Measurements from ENCODE around the gene GPR37. TPM values are rescaled to one million over a fixed set of nuclear protein-coding genes. Genes with fewer than 3 reads are reported as not detected.

GPR37 gene
- polyA plus RNA-seq, 1 donor from 2014 or later, result 1.4 TPM

DNA sequence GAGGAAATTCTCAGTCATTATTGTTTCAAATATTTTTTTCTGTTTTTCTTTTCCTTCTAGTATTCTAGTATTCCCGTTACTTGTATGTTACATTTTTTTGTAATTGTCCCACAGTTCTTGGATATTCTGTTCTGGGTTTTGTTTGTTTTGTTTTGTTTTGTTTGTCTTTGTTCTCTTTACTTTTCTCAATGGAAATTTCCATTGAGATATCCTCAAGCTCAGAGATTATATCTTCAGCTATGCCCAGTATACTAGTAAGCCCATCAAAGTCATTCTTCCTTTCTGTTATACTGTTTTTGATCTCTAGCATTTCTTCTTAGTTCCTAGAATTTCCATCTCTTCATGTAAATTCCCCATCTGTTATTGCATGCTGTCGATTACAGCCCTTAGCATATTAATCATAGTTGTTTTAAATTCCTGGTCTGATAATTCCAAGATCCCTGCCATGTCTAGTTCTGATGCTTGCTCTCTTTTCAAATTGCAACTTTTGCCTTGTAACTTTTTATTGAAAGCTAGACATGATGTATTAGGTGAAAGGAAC lies 27.8 kb downstream of the GPR37 start:
- no peaks in the 10 kb centered on the region for H3K27me3 ChIP-seq (ENCODE audit: insufficient read depth, low read depth, low read length)
- H3K9me2 ChIP-seq (ENCODE audit: insufficient read depth, low read length), result no peaks in the 10 kb centered on the region
- no peaks in the 10 kb centered on the region for H3K79me2 ChIP-seq (replicated peaks; ENCODE audit: insufficient read depth, low read length)
- H4K20me1 ChIP-seq (ENCODE audit: insufficient read depth), result no peaks in the 10 kb centered on the region
- no peak overlapping the region for H2AFZ ChIP-seq (ENCODE audit: low read depth, low read length)
- H3K27ac ChIP-seq (ENCODE audit: low read length), result no peak overlapping the region
- TF ChIP-seq CTCF (IDR thresholded peaks at IDR 0.05; ENCODE audit: poor library complexity, severe bottlenecking) (no peak), POLR2AphosphoS5 (IDR thresholded peaks at IDR 0.05) (no peak), MXI1 (conservative IDR thresholded peaks at IDR 0.05; ENCODE audit: poor library complexity, severe bottlenecking) (no peak), EZH2 (IDR thresholded peaks at IDR 0.05; ENCODE audit: borderline replicate concordance, insufficient read depth, low read length, poor library complexity, severe bottlenecking) (no peak), TAF1 (IDR thresholded peaks at IDR 0.05; ENCODE audit: low read depth) (no peak), SMC3 (conservative IDR thresholded peaks at IDR 0.05; ENCODE audit: poor library complexity) (no peak), RAD21 (conservative IDR thresholded peaks at IDR 0.05) (no peak), EP300 (conservative IDR thresholded peaks at IDR 0.05; ENCODE audit: poor library complexity, severe bottlenecking) (no peak)
- TF ChIP-seq, protein P1, sequence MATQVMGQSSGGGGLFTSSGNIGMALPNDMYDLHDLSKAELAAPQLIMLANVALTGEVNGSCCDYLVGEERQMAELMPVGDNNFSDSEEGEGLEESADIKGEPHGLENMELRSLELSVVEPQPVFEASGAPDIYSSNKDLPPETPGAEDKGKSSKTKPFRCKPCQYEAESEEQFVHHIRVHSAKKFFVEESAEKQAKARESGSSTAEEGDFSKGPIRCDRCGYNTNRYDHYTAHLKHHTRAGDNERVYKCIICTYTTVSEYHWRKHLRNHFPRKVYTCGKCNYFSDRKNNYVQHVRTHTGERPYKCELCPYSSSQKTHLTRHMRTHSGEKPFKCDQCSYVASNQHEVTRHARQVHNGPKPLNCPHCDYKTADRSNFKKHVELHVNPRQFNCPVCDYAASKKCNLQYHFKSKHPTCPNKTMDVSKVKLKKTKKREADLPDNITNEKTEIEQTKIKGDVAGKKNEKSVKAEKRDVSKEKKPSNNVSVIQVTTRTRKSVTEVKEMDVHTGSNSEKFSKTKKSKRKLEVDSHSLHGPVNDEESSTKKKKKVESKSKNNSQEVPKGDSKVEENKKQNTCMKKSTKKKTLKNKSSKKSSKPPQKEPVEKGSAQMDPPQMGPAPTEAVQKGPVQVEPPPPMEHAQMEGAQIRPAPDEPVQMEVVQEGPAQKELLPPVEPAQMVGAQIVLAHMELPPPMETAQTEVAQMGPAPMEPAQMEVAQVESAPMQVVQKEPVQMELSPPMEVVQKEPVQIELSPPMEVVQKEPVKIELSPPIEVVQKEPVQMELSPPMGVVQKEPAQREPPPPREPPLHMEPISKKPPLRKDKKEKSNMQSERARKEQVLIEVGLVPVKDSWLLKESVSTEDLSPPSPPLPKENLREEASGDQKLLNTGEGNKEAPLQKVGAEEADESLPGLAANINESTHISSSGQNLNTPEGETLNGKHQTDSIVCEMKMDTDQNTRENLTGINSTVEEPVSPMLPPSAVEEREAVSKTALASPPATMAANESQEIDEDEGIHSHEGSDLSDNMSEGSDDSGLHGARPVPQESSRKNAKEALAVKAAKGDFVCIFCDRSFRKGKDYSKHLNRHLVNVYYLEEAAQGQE (IDR thresholded peaks at IDR 0.05; ENCODE audit: borderline replicate concordance), result no peak
- H3K36me3 ChIP-seq (ENCODE audit: insufficient read depth, low read length), result no peaks in the 10 kb centered on the region
- no peak overlapping the region for H3K4me3 ChIP-seq (ENCODE audit: low read length)
- H3F3A ChIP-seq (ENCODE audit: insufficient read depth, low read length, poor library complexity, severe bottlenecking), result no peaks in the 10 kb centered on the region
- H3K9me3 ChIP-seq (ENCODE audit: low read length), result no peaks in the 10 kb centered on the region
- no peak overlapping the region for H3K4me2 ChIP-seq (ENCODE audit: low read length)
- no peak overlapping the region for H3K9ac ChIP-seq (ENCODE audit: low read length)

DNA sequence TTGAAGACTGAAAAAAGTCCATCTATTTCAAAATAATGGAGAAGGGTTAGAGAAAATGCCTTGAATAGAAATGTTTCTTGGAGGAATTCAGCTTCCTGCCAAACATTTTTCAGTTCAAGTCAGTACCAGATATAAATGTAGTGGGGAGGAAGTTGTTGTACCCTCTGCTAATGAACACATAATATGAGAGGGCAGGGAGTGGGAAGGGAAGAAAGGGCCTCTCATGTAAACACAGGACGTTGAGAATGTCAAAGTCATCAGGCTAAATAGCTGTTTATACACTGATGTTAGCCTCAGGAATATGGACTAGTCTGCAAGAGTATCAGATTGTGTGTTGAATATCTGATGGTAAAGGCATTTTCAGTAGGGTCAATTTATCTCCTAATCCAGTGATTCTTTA lies 37.0 kb downstream of the GPR37 start:
- Histone ChIP-seq H3K9me3 (ENCODE audit: low read length) (no peaks in the 10 kb centered on the region), H2AFZ (ENCODE audit: low read depth, low read length) (no peak overlapping the region), H3K9ac (ENCODE audit: low read length) (no peak overlapping the region), H3K4me3 (ENCODE audit: low read length) (no peak overlapping the region), H3K27ac (ENCODE audit: low read length) (no peak overlapping the region), H3K79me2 (replicated peaks; ENCODE audit: insufficient read depth, low read length) (no peaks in the 10 kb centered on the region), H3K4me2 (ENCODE audit: low read length) (no peak overlapping the region), H3K27me3 (ENCODE audit: insufficient read depth, low read depth, low read length) (no peaks in the 10 kb centered on the region), H3F3A (ENCODE audit: insufficient read depth, low read length, poor library complexity, severe bottlenecking) (no peaks in the 10 kb centered on the region), H3K9me2 (ENCODE audit: insufficient read depth, low read length) (no peaks in the 10 kb centered on the region), H3K36me3 (ENCODE audit: insufficient read depth, low read length) (no peaks in the 10 kb centered on the region), H4K20me1 (ENCODE audit: insufficient read depth) (no peaks in the 10 kb centered on the region)
- TF ChIP-seq EZH2 (IDR thresholded peaks at IDR 0.05; ENCODE audit: borderline replicate concordance, insufficient read depth, low read length, poor library complexity, severe bottlenecking) (no peak), SMC3 (conservative IDR thresholded peaks at IDR 0.05; ENCODE audit: poor library complexity) (no peak), MXI1 (conservative IDR thresholded peaks at IDR 0.05; ENCODE audit: poor library complexity, severe bottlenecking) (no peak), RAD21 (conservative IDR thresholded peaks at IDR 0.05) (no peak), EP300 (conservative IDR thresholded peaks at IDR 0.05; ENCODE audit: poor library complexity, severe bottlenecking) (no peak), POLR2AphosphoS5 (IDR thresholded peaks at IDR 0.05) (no peak)
- TF ChIP-seq, protein P1 (IDR thresholded peaks at IDR 0.05; ENCODE audit: borderline replicate concordance), result no peak
